IMR-90 (cell line): ENCODE results near the gene STUB1. TPM values are rescaled to one million over a fixed set of nuclear protein-coding genes. Genes with fewer than 3 reads are reported as not detected.

Experiments used
- ATAC-seq: fragments of 200-7000 bp; cut with Tn5 transposase; 2 replicates; pipeline ENCODE4 v1.9.1; 2020; ENCODE audit warnings: low read depth, mild to moderate bottlenecking, moderate library complexity
- BruUV-seq: library from RNA; stranded (reverse); fragments of 400-500 nt; replicated peaks from 2 replicates; lab custom pipeline; 2021; lab: Mats Ljungman, UMichigan
- CTCF ChIA-PET: fragments of 300-600 bp; formaldehyde crosslinking; extraction: SDS; loops from one replicate; lab custom pipeline; 2021; ENCODE audit warnings: antibody characterized with exemption; lab: Yijun Ruan, JAX
- POLR2A ChIA-PET: fragments of 300-600 bp; sonication (Branson Sonifier 250); formaldehyde crosslinking; loops from one replicate; lab custom pipeline; 2022; ENCODE audit warnings: antibody characterized with exemption; ENCODE audit not compliant: unreplicated experiment; lab: Charles Lee
- DNase-seq: peaks from one replicate; pipeline ENCODE4 v3.0.0; 2013
- H2AFZ ChIP-seq: replicated peaks from 2 replicates; pipeline ENCODE3; 2013; ENCODE audit warnings: low read length, mild to moderate bottlenecking; ENCODE audit not compliant: poor library complexity
- H2AK5ac ChIP-seq: 2 replicates; pipeline ENCODE4 v1.6.1; 2013; ENCODE audit warnings: low read depth, low read length, inconsistent platforms
- H2AK9ac ChIP-seq: replicated peaks from 2 replicates; pipeline ENCODE3; 2013; ENCODE audit warnings: mild to moderate bottlenecking, low read depth, low read length, moderate library complexity; ENCODE audit not compliant: poor library complexity
- H2BK120ac ChIP-seq: 2 replicates; pipeline ENCODE4 v1.6.1; 2013; ENCODE audit warnings: low read depth, low read length, inconsistent platforms
- H2BK15ac ChIP-seq: 3 replicates; pipeline ENCODE4 v1.6.1; 2013; ENCODE audit warnings: low read depth, low read length, inconsistent platforms
- H2BK20ac ChIP-seq: 2 replicates; pipeline ENCODE4 v1.6.1; 2013; ENCODE audit warnings: low read depth, mild to moderate bottlenecking, inconsistent platforms, low read length, moderate library complexity
- H2BK5ac ChIP-seq: 2 replicates; pipeline ENCODE4 v1.6.1; 2013; ENCODE audit warnings: mild to moderate bottlenecking, low read depth, low read length, inconsistent platforms; ENCODE audit not compliant: poor library complexity, severe bottlenecking
- H3K14ac ChIP-seq: replicated peaks from 2 replicates; pipeline ENCODE4 v1.6.1; 2013; ENCODE audit warnings: low read depth, low read length, inconsistent platforms
- H3K18ac ChIP-seq: 2 replicates; pipeline ENCODE4 v1.6.1; 2013; ENCODE audit warnings: low read depth, low read length, control low read depth
- H3K23ac ChIP-seq: 2 replicates; pipeline ENCODE4 v1.6.1; 2013; ENCODE audit warnings: low read depth, low read length, inconsistent platforms
- H3K27ac ChIP-seq: 2 replicates; pipeline ENCODE4 v1.5.1; 2013; ENCODE audit warnings: mild to moderate bottlenecking, control low read depth, low read length; ENCODE audit not compliant: insufficient read depth
- H3K27me3 ChIP-seq: 2 replicates; pipeline ENCODE4 v1.6.1; 2013; ENCODE audit warnings: low read length; ENCODE audit not compliant: control insufficient read depth, insufficient read depth
- H3K36me3 ChIP-seq: 2 replicates; pipeline ENCODE4 v1.6.1; 2013; ENCODE audit warnings: low read length, mixed read lengths; ENCODE audit not compliant: control insufficient read depth, insufficient read depth
- H3K4ac ChIP-seq: 2 replicates; pipeline ENCODE4 v1.6.1; 2013; ENCODE audit warnings: low read depth, low read length, inconsistent platforms
- H3K4me1 ChIP-seq: 2 replicates; pipeline ENCODE4 v1.6.1; 2013; ENCODE audit warnings: low read length, mixed read lengths; ENCODE audit not compliant: control insufficient read depth, insufficient read depth
- H3K4me2 ChIP-seq: 2 replicates; pipeline ENCODE4 v1.6.1; 2013; ENCODE audit warnings: low read depth, mild to moderate bottlenecking, control low read depth, low read length, moderate library complexity
- H3K4me3 ChIP-seq: 2 replicates; pipeline ENCODE4 v1.5.1; 2013; ENCODE audit warnings: low read depth, mild to moderate bottlenecking, control low read depth, low read length, moderate library complexity; ENCODE audit not compliant: insufficient read depth
- H3K56ac ChIP-seq: 2 replicates; pipeline ENCODE4 v1.6.1; 2013; ENCODE audit warnings: low read length, inconsistent platforms; ENCODE audit not compliant: insufficient read depth; ENCODE audit errors: extremely low read depth
- H3K79me1 ChIP-seq, 2 experiments: 2 replicates each; pipeline ENCODE4 v1.6.1; 2013; ENCODE audit warnings: low read length in 2 of 2, inconsistent platforms in 1 of 2, low read depth in 1 of 2
- H3K9ac ChIP-seq: 2 replicates; pipeline ENCODE4 v1.6.1; 2013; ENCODE audit warnings: low read depth, low read length, control low read depth
- H3K9me1 ChIP-seq: 2 replicates; pipeline ENCODE4 v1.6.1; 2013; ENCODE audit warnings: low read length, inconsistent platforms; ENCODE audit not compliant: insufficient read depth
- H3K9me3 ChIP-seq: 2 replicates; pipeline ENCODE4 v1.6.1; 2013; ENCODE audit warnings: low read length; ENCODE audit not compliant: control insufficient read depth, insufficient read depth
- H4K20me1 ChIP-seq: 2 replicates; pipeline ENCODE4 v1.6.1; 2013; ENCODE audit warnings: low read length, inconsistent platforms; ENCODE audit not compliant: insufficient read depth
- H4K5ac ChIP-seq: 2 replicates; pipeline ENCODE4 v1.6.1; 2013; ENCODE audit warnings: mild to moderate bottlenecking, low read depth, low read length, control low read depth
- H4K8ac ChIP-seq, 2 experiments: 2 replicates each; pipeline ENCODE4 v1.6.1; 2013; ENCODE audit warnings: low read depth in 2 of 2, low read length in 2 of 2, control low read depth in 1 of 2, inconsistent platforms in 1 of 2
- H4K91ac ChIP-seq: 2 replicates; pipeline ENCODE4 v1.6.1; 2013; ENCODE audit warnings: low read depth, low read length, inconsistent platforms; ENCODE audit not compliant: insufficient read depth
- BHLHE40 ChIP-seq: fragments of 150-350 bp; IDR thresholded peaks from 2 replicates; pipeline ENCODE4 v1.6.1; 2016; ENCODE audit warnings: mild to moderate bottlenecking, low read depth, low read length
- CEBPB ChIP-seq: IDR thresholded peaks from 2 replicates; pipeline ENCODE4 v1.6.1; 2012; ENCODE audit warnings: low read depth, low read length, improper control_type of control experiment
- CHD1 ChIP-seq: IDR thresholded peaks from 2 replicates; pipeline ENCODE4 v1.6.1; 2012; ENCODE audit warnings: low read depth, low read length, improper control_type of control experiment
- FOS ChIP-seq: fragments of 150-350 bp; IDR thresholded peaks from 2 replicates; pipeline ENCODE4 v1.6.1; 2016; ENCODE audit warnings: low read depth, low read length
- MAFK ChIP-seq: IDR thresholded peaks from 2 replicates; pipeline ENCODE4 v1.6.1; 2012; ENCODE audit warnings: low read depth, low read length, improper control_type of control experiment
- MAZ ChIP-seq: IDR thresholded peaks from 2 replicates; pipeline ENCODE4 v1.6.1; 2012; ENCODE audit warnings: low read depth, mild to moderate bottlenecking, low read length, improper control_type of control experiment, moderate library complexity, borderline replicate concordance
- MXI1 ChIP-seq: IDR thresholded peaks from 2 replicates; pipeline ENCODE4 v1.6.1; 2012; ENCODE audit warnings: low read depth, mild to moderate bottlenecking, low read length, moderate library complexity, borderline replicate concordance
- NFE2L2 ChIP-seq: fragments of 150-350 bp; IDR thresholded peaks from 2 replicates; pipeline ENCODE4 v1.6.1; 2016; ENCODE audit warnings: low read depth, mild to moderate bottlenecking, low read length
- POLR2A ChIP-seq: IDR thresholded peaks from 2 replicates; pipeline ENCODE4 v1.6.1; 2012; ENCODE audit warnings: mild to moderate bottlenecking, low read depth, low read length
- RAD21 ChIP-seq: IDR thresholded peaks from 2 replicates; pipeline ENCODE4 v1.6.1; 2012; ENCODE audit warnings: low read length, improper control_type of control experiment
- RFX5 ChIP-seq: IDR thresholded peaks from 2 replicates; pipeline ENCODE4 v1.8.0; 2012; ENCODE audit warnings: low read depth, mild to moderate bottlenecking, low read length, moderate library complexity
- SMC3 ChIP-seq: fragments of 150-350 bp; IDR thresholded peaks from 2 replicates; pipeline ENCODE4 v1.6.1; 2016; ENCODE audit warnings: low read depth, mild to moderate bottlenecking, antibody characterized with exemption, low read length, moderate library complexity
- WGBS, 2 experiments: methylation state at CpG; one replicate each; pipeline versions ENCODE4 v1.1.5 to v1.1.7; 2013; ENCODE audit warnings: missing lambda C conversion rate in 2 of 2; ENCODE audit not compliant: insufficient read length in 1 of 2; ENCODE audit errors: extremely low coverage in 2 of 2; 5-methylcytosine and 5-hydroxymethylcytosine counted together
- dilution Hi-C: fragments of 300-500 bp; cut with HindIII; formaldehyde crosslinking; loops from one replicate; pipeline ENCODE4 v1.14.3; 2018; ENCODE audit warnings: low sequenced_read_pairs; ENCODE audit not compliant: unreplicated experiment
- in situ Hi-C: fragments of 300-500 bp; cut with MboI; formaldehyde crosslinking; loops from 3 replicates; pipeline ENCODE4 v1.14.3; 2019; ENCODE audit warnings: low sequenced_read_pairs, inconsistent platforms, mixed read lengths
- intact Hi-C: fragments of 100-400 bp; cut with micrococcal nuclease; formaldehyde crosslinking; loops from 2 replicates; pipeline ENCODE4 v1.10.0; 2022
- polyA plus RNA-seq, 3 experiments: library from polyadenylated mRNA; depleted of rRNA; stranded (reverse); fragments of >200 nt; gene quantifications; 2 replicates each; pipeline ENCODE4 v1.2.3, GENCODE V29; 2012; ENCODE audit warnings: low replicate concordance in 1 of 3
- total RNA-seq: library from RNA; depleted of rRNA; stranded (reverse); fragments of >200 nt; gene quantifications from 2 replicates; pipeline ENCODE4 v1.2.3, GENCODE V29; 2012
- TF ChIP-seq, protein P1 (sequence below): fragments of 150-350 bp; IDR thresholded peaks from 2 replicates; pipeline ENCODE4 v1.6.1; 2017; ENCODE audit warnings: mild to moderate bottlenecking, antibody characterized with exemption, low read length, low read depth
- TF ChIP-seq, protein P2 (sequence below): fragments of 150-350 bp; IDR thresholded peaks from 2 replicates; pipeline ENCODE4 v1.6.1; 2016; ENCODE audit warnings: low read depth, mild to moderate bottlenecking, low read length, moderate library complexity, borderline replicate concordance
- TF ChIP-seq, protein P3 (sequence below): conservative IDR thresholded peaks from 2 replicates; pipeline ENCODE4 v1.5.1; 2012; ENCODE audit warnings: mild to moderate bottlenecking, low read depth, low read length, improper control_type of control experiment

The STUB1 gene
- total and polyA plus RNA-seq, 2 of the 4 experiments (the other 2 are of a cell fraction), result 183 to 186 TPM

DNA sequence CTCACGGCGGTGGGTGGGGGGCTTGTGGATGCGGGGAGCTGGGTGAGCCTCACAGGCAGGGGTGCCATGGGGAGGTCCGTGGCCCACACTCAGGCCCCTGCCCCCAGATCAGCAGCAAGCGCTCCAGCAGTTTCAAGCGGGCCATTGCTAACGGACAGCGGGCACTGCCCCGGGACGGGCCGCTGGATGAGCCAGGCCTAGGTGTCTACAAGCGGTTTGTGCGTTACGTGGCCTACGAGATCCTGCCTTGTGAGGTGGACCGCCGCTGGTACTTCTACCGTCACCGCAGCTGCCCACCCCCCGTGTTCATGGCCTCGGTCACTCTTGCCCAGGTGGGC is 3.7 kb upstream of the STUB1 start:
- Histone ChIP-seq H2BK120ac (no peak overlapping the region), H4K20me1 (peaks cover 29% of the 10 kb centered on the region), H3K23ac (no peak overlapping the region), H3K4me2 (no peak overlapping the region), H3K4me1 (peaks cover 15% of the 10 kb centered on the region), H3K4me3 (no peak overlapping the region), H4K5ac (no peak overlapping the region), H3K79me1 (peaks cover 0 to 27% of the 10 kb centered on the region in 2 experiments; a peak in 2 of 4 replicates), H2AK5ac (no peak overlapping the region), H2BK15ac (no peak overlapping the region), H2BK20ac (no peak overlapping the region), H2AFZ (no peak overlapping the region), H3K14ac (no peak overlapping the region), H3K9me3 (no peaks in the 10 kb centered on the region), H3K56ac (no peak overlapping the region), H2BK5ac (no peak overlapping the region), H3K36me3 (peaks cover 28% of the 10 kb centered on the region), H3K27ac (no peak overlapping the region), H3K9me1 (peaks cover 9% of the 10 kb centered on the region; the same call in 1 of the 2 replicates), H4K8ac (no peak overlapping the region), H4K91ac (no peak overlapping the region), H3K9ac (no peak overlapping the region), H2AK9ac (peak overlapping the region; percentile 78), H3K18ac (no peak overlapping the region), H3K4ac (no peak overlapping the region), H3K27me3 (no peaks in the 10 kb centered on the region)
- TF ChIP-seq POLR2A, result no peak
- TF ChIP-seq, protein P1, sequence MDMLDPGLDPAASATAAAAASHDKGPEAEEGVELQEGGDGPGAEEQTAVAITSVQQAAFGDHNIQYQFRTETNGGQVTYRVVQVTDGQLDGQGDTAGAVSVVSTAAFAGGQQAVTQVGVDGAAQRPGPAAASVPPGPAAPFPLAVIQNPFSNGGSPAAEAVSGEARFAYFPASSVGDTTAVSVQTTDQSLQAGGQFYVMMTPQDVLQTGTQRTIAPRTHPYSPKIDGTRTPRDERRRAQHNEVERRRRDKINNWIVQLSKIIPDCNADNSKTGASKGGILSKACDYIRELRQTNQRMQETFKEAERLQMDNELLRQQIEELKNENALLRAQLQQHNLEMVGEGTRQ, result no peak
- no peak for TF ChIP-seq NFE2L2
- TF ChIP-seq MAFK, result no peak
- no peak for TF ChIP-seq RFX5
- no peak for TF ChIP-seq CEBPB
- TF ChIP-seq FOS, result no peak
- TF ChIP-seq, protein P2, sequence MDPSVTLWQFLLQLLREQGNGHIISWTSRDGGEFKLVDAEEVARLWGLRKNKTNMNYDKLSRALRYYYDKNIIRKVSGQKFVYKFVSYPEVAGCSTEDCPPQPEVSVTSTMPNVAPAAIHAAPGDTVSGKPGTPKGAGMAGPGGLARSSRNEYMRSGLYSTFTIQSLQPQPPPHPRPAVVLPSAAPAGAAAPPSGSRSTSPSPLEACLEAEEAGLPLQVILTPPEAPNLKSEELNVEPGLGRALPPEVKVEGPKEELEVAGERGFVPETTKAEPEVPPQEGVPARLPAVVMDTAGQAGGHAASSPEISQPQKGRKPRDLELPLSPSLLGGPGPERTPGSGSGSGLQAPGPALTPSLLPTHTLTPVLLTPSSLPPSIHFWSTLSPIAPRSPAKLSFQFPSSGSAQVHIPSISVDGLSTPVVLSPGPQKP, result no peak
- no peak for TF ChIP-seq CHD1
- no peak for TF ChIP-seq BHLHE40
- TF ChIP-seq, protein P3, sequence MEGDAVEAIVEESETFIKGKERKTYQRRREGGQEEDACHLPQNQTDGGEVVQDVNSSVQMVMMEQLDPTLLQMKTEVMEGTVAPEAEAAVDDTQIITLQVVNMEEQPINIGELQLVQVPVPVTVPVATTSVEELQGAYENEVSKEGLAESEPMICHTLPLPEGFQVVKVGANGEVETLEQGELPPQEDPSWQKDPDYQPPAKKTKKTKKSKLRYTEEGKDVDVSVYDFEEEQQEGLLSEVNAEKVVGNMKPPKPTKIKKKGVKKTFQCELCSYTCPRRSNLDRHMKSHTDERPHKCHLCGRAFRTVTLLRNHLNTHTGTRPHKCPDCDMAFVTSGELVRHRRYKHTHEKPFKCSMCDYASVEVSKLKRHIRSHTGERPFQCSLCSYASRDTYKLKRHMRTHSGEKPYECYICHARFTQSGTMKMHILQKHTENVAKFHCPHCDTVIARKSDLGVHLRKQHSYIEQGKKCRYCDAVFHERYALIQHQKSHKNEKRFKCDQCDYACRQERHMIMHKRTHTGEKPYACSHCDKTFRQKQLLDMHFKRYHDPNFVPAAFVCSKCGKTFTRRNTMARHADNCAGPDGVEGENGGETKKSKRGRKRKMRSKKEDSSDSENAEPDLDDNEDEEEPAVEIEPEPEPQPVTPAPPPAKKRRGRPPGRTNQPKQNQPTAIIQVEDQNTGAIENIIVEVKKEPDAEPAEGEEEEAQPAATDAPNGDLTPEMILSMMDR, result no peak
- no peak for TF ChIP-seq RAD21
- no peak for TF ChIP-seq SMC3
- no peak for TF ChIP-seq MAZ
- no peak for TF ChIP-seq MXI1
- WGBS, 2 experiments, result 91% methylated on average over 15 of the region's 21 CpGs; no CpG with 5 or more reads in 1 of the 2 experiments
- ATAC-seq (no peak), DNase-seq (no peak)
- intact Hi-C loops (no loop called here), in situ Hi-C loops (no loop called here), dilution Hi-C loops (no loop called here)
- POLR2A ChIA-PET, result no interaction called here
- CTCF ChIA-PET, result no interaction called here
- BruUV-seq, result no TSS peak
